ENCODE measurements around the gene AKAP6. TPM values are rescaled to one million over a fixed set of nuclear protein-coding genes. Genes with fewer than 3 reads are reported as not detected.

Gene AKAP6
- total RNA-seq, 2 donors from 2014 or later, result 112 to 117 TPM

GRCh38 chr14:32564596-32564995 lies 235.5 kb downstream of the AKAP6 start:
- H3K36me3 ChIP-seq, result no peaks in the 10 kb centered on the region
- no peak for DNase-seq (ENCODE audit: low spot score)
- H3K9me3 ChIP-seq, result no peaks in the 10 kb centered on the region
- peak overlapping the region; percentile 29 to 56 for H3K27ac ChIP-seq
- no peaks in the 10 kb centered on the region for H3K27me3 ChIP-seq
- H3K4me1 ChIP-seq, result peaks cover 0 to 32% of the 10 kb centered on the region in 2 donors
- TF ChIP-seq CTCF (IDR thresholded peaks at IDR 0.05), result no peak
- H3K4me3 ChIP-seq, result no peak overlapping the region

- peak overlapping the region; percentile 29 to 56 for H3K27ac ChIP-seq
- TF ChIP-seq CTCF (IDR thresholded peaks at IDR 0.05), result no peak
Measured at GRCh38 chr14:32565256-32565655, 236.2 kb downstream of the AKAP6 start.

GRCh38 chr14:32567543-32568384 lies 238.7 kb downstream of the AKAP6 start:
- TF ChIP-seq CTCF (IDR thresholded peaks at IDR 0.05), result no peak
- Histone ChIP-seq H3K36me3 (no peaks in the 10 kb centered on the region), H3K4me3 (no peak overlapping the region), H3K4me1 (peaks cover 0 to 25% of the 10 kb centered on the region in 2 donors), H3K9me3 (no peaks in the 10 kb centered on the region), H3K27me3 (no peaks in the 10 kb centered on the region), H3K27ac (no peak overlapping the region)
- DNase-seq (ENCODE audit: low spot score), result no peak

More at GRCh38 chr14:32565256-32565655, 236.2 kb downstream of the AKAP6 start:
- no peak overlapping the region for H3K4me3 ChIP-seq
- DNase-seq (ENCODE audit: low spot score), result no peak
- H3K4me1 ChIP-seq, result peaks cover 0 to 25% of the 10 kb centered on the region in 2 donors
- H3K27me3 ChIP-seq, result no peaks in the 10 kb centered on the region
- H3K36me3 ChIP-seq, result no peaks in the 10 kb centered on the region
- H3K9me3 ChIP-seq, result no peaks in the 10 kb centered on the region

- Histone ChIP-seq H3K4me3 (no peak overlapping the region), H3K27me3 (no peaks in the 10 kb centered on the region), H3K36me3 (no peaks in the 10 kb centered on the region), H3K4me1 (peaks cover 0 to 14% of the 10 kb centered on the region in 2 donors), H3K27ac (no peak overlapping the region), H3K9me3 (no peaks in the 10 kb centered on the region)
- TF ChIP-seq CTCF (IDR thresholded peaks at IDR 0.05), result no peak
- no peak for DNase-seq (ENCODE audit: low spot score)
Measured at GRCh38 chr14:32571551-32571950, 242.5 kb downstream of the AKAP6 start.

GRCh38 chr14:32571995-32572866 lies 243.1 kb downstream of the AKAP6 start:
- Histone ChIP-seq H3K27me3 (no peaks in the 10 kb centered on the region), H3K9me3 (no peaks in the 10 kb centered on the region), H3K4me1 (peaks cover 0 to 19% of the 10 kb centered on the region in 2 donors), H3K27ac (no peak overlapping the region), H3K36me3 (no peaks in the 10 kb centered on the region), H3K4me3 (no peak overlapping the region)
- DNase-seq (ENCODE audit: low spot score), result no peak
- TF ChIP-seq CTCF (IDR thresholded peaks at IDR 0.05), result no peak

All from right atrium auricular region (tissue), 2 donors.